ENCODE measurements around the gene TEKT2.

Gene TEKT2

GRCh38 chr1:36109041-36109679 lies 25.3 kb downstream of the TEKT2 start:
- peak; percentile 42 for DNase-seq

- DNase-seq = no peak
Measured at GRCh38 chr1:36111151-36111550, 27.3 kb downstream of the TEKT2 start.

GRCh38 chr1:36112823-36113222 lies 28.9 kb downstream of the TEKT2 start:
- DNase-seq = no peak

- DNase-seq = no peak
Measured at GRCh38 chr1:36114371-36114770, 30.5 kb downstream of the TEKT2 start.

DNA sequence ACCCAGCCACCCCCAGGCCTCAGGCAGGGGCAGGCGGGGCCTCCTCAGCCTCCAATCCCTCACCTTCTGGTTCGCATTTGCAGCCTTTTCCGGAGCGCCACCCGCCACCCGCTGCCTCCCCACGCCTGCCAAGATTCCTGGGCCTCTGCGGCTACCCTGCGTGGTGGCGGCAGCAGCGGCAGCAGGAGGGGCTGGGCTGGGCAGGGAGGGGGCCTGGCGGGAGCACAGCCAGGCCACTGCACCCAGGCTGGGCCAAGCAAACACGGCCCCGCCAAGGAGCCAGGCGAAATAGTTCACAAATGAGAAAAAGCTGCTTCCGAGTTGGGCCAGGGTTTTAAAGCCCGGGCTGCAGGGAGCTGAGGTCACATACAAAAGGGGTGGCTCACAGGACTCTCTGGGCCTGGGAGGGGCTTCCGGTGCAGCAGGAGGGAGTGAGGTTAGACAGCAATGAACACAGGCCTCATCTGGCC lies 31.3 kb downstream of the TEKT2 start:
- no peak for DNase-seq

GRCh38 chr1:36115931-36116330 lies 32.0 kb downstream of the TEKT2 start:
- DNase-seq = no peak

- no peak for DNase-seq
Measured at GRCh38 chr1:36116901-36117300, 33.0 kb downstream of the TEKT2 start.

DNA sequence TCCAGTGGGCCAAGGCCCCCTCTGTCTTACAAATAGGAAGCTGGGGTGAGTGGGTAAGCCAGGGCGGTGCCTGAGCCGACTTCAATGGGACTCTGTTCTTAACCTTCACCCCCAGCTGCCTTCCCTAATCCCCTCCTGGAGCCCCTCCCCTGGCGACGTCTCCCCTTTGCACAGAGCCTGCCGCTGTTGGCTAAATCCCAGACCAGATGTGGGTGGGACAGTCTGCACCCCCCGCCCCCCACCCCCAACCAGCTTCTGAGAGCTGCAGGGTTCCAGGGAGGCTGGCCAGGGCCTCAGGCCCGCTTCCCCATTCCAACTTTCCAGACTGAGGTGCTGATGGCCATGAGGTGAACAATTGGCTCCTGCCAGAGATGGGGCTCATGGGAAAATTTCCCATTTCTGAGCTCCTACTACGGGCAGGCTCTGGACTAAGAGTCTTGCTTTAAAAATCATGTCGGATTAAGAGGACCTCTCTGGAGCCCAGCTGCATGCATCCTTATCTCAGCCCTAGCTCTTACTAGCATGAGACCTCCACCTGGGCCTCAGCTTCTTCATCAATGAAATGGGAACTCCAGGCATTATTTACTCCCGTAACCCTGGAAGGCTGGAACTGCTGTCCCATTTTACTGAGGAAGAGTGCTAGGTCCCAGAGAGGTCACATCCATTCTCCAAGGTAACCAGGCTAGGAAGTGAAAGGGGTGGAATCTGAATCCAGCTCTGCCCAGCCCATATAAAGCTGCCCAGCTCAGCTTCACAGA lies 34.7 kb downstream of the TEKT2 start:
- no peak for DNase-seq

DNA sequence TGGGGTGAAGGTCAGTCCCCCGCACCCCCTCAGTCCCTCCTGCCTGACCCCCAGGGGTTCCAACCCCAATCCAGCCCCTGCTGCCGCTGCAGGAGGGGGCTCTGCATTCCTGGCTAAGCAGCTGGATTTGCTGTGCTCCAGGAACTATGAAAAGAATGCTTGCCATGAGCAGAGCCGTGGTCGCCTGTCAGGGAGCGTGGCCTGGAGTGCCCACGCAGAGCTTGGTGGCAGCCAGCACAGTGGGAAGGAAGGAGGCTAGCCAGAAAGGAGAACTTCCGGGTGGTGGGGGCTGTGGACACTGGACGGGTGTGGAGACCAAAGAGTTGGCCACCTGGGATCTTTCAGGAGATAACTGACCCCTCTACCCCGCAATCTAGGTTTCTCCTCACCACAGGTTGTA lies 35.6 kb downstream of the TEKT2 start:
- no peak for DNase-seq

DNA sequence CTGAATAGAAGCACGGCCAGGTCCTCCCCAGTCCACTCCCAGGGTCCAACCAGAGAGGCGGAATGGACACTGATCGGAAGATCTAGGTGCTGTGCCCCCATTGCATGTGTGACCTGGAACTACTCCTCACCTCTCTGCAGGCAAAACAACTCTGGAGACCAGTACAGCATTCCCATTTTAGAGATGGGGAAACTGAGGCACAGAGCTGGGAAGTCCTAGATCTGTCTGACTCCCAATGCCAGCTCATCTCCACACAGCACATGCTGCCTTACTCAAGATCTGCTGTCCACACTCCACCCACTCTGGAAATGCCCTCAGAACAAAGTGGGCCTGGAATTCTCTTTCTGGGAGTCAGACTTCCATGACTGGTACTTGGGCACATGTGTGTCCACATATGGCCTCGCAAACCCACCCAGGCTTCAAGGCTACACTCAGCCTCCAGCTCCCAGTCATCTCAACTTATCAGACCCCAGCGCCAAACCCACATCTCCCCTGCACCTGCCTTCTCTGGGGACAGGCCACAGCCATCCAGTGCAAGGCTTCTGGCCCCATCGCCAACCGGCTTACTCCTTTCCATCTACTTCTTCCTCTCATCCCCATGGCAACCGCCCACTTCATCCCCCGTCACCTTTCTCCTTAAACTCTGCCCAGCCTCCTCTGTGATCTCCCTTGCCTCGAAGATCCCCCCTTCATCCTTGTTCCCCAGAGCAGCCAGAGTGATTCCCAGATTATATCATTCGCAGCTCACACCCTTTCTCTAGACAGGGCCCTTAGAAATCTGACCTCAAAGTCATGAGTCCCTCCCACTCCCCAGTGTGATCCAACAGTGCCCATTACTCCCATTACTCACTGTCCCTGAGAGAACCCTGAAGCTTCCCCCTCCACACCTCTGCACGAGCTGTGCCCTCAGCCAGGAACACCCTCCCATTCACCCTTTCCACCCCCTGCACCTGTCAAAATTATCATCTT lies 38.5 kb downstream of the TEKT2 start:
- no peak for DNase-seq

- peak; percentile 33 for DNase-seq
Measured at GRCh38 chr1:36123356-36123755, 39.5 kb downstream of the TEKT2 start.

GRCh38 chr1:36124404-36125128 lies 40.7 kb downstream of the TEKT2 start:
- DNase-seq = no peak

- DNase-seq = no peak
Measured at GRCh38 chr1:36125129-36125991, 41.5 kb downstream of the TEKT2 start, which contains the start of gene COL8A2. TSS of gene COL8A2 (minus strand) at chr1:36125222. CDS start at chr1:36100242, 24,980 bp downstream.

DNA sequence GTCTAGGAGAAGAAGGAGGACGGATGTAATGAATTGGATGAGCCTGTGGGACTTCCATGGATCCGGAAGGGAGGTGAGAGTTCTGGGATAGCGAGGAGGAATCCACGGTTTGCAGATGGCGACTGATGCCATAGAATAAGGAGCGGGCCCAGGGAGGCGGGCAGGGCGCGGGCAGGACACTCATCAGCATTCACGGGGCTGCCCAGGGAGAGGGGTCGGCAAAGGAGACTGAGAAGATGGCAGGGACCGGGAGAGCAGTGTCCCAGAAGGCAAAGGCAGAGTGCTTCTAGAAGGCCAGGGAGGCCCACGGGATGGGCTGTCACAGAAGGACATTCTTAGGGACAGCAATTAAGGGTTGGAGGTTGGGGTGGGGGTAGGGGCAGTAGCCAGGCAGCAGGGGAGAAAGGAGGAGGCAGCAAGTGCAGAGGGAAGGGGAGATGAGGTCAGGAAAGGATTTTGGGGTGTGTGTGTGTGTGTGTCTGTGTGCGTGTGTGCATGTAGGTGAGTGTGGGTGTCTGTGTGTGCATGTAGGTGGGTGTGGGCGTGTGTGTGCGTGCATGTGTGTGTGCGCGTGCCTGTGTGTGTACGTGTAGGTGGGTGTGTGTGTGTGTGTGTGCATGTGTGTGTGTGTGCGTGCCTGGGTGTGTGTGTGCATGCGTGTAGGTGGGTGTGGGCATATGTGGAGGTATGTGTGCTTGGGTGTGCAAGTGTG lies 42.3 kb downstream of the TEKT2 start:
- DNase-seq = no peak

GRCh38 chr1:36126797-36127500 lies 43.1 kb downstream of the TEKT2 start:
- DNase-seq = no peak

- no peak for DNase-seq
Measured at GRCh38 chr1:36128126-36128904, 44.4 kb downstream of the TEKT2 start.

- DNase-seq = no peak
Measured at GRCh38 chr1:36128905-36129206, 45.0 kb downstream of the TEKT2 start.

DNA sequence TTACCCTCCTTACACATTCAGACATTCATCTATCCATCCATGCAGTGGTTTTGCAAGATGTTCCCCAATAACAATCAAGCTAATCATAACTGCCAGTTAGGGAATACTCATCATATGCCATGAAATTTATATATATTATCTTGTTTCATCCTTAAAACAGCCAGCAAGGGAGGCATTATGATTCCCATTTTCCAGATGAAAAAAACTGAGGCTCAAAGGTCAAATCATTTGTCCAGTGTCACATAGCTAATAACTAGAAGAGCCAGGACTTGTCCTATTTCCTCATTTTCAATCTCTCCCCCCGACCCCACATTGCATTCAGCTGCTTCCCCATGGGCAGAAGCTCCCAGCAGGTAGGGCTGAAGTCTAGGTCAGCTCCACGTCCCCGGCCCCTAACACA lies 48.1 kb downstream of the TEKT2 start:
- DNase-seq = no peak

DNA sequence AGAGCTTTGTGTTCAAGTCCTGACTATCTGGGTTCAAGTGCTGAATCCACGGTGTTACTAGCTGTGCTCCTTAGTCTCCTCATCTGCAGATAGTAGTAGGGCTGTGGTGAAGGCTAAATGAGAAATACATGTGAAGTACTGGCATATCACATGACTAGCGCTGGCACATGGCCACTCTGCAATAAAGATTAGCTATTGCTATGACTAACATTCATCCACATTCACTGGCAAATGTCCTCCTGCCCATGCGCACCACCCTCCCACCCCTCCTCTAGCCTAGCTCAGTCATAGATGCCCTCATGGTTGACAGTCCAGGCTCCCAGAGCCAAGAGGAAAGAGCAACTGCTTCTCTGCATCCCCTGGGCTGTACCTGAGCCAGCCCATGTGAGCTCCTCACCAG lies 49.6 kb downstream of the TEKT2 start:
- DNase-seq = no peak

DNA sequence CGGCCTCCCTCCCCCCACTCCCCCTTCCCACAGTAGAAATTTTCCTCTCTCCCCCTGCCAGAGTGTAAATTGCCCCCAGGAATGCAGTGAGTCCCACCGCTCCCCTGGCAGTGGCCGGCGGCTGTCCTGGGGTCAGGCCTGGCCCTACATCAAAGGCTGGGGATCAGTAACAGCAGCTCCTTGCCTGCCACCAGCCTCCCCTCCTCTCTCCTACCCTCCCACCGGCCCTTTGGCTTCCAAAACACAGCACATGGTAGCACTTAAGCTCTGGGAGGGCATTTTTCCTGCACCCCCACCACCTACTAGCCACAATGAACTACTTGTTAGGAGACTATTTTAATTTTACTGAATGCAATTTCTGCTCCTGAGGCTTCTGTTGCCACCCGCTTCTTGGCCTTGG lies 50.1 kb downstream of the TEKT2 start:
- DNase-seq = no peak

Data from stimulated activated CD4-positive, alpha-beta T cell treated with anti-CD3 and anti-CD28 coated beads, Interleukin-15, amount 100 ng/mL, for 24 hours (primary cell).